A549 (cell line): ENCODE results near the gene DAO. TPM values are rescaled to one million over a fixed set of nuclear protein-coding genes. Genes with fewer than 3 reads are reported as not detected.

Experiments used
- ATAC-seq, 2 experiments: fragments of 200-7000 bp in 1 of 2; fragments of >200 bp in 1 of 2; cut with Nextera tagmentation in 1 of 2; cut with Tn5 transposase in 1 of 2; 3 replicates each; pipeline versions ENCODE4 v1.8.0 to v1.9.1; 2018 to 2020; ENCODE audit warnings: mild to moderate bottlenecking in 1 of 2, moderate library complexity in 1 of 2
- CTCF ChIA-PET: fragments of 300-600 bp; sonication (Branson Sonifier 250); formaldehyde crosslinking; extraction: SDS; loops from one replicate; lab custom pipeline; 2021; ENCODE audit warnings: antibody characterized with exemption, inconsistent platforms; lab: Yijun Ruan, JAX
- POLR2A ChIA-PET: fragments of 350-600 bp; formaldehyde crosslinking; extraction: SDS; loops from one replicate; lab custom pipeline; 2021; ENCODE audit warnings: antibody characterized with exemption, inconsistent platforms; lab: Yijun Ruan, JAX
- DNase-seq, 2 experiments: peaks; one replicate each; pipeline versions ENCODE4 v3.0.0 to v3.0.0-alpha.2; 2011 to 2016; ENCODE audit warnings: low read depth in 1 of 2, low spot score in 1 of 2
- FAIRE-seq: peaks from 2 replicates; lab custom pipeline; 2011; peaks lifted over from hg19 to GRCh38; lab: Jason Lieb, UNC
- H3K27ac ChIP-seq, 2 experiments: fragments of >200 bp; sonication (Bioruptor Twin); formaldehyde crosslinking; 3 replicates each; pipeline ENCODE4 v1.5.1; 2016 to 2017
- H3K4me1 ChIP-seq: fragments of >200 bp; sonication (Bioruptor Twin); formaldehyde crosslinking; 3 replicates; pipeline ENCODE4 v1.6.1; 2016
- H3K4me2 ChIP-seq: fragments of >200 bp; sonication (Bioruptor Twin); formaldehyde crosslinking; 3 replicates; pipeline ENCODE4 v1.6.1; 2016
- H3K4me3 ChIP-seq: fragments of >200 bp; sonication (Bioruptor Twin); formaldehyde crosslinking; 3 replicates; pipeline ENCODE4 v1.5.1; 2016
- H3K9me3 ChIP-seq: fragments of >200 bp; sonication (Bioruptor Twin); formaldehyde crosslinking; 3 replicates; pipeline ENCODE4 v1.6.1; 2016
- BCL3 ChIP-seq: fragments of >200 bp; sonication (Bioruptor Twin); formaldehyde crosslinking; IDR thresholded peaks from 3 replicates; pipeline ENCODE4 v1.6.1; 2016
- CBX8 ChIP-seq: fragments of 200-600 bp; sonication (generic); IDR thresholded peaks from 2 replicates; pipeline ENCODE4 v1.6.1; 2016
- EP300 ChIP-seq, 2 experiments: fragments of >200 bp; sonication (Bioruptor Twin); formaldehyde crosslinking; IDR thresholded peaks; 2 replicates in 1 of 2; 3 replicates in 1 of 2; pipeline ENCODE4 v1.6.1; 2016 to 2017
- FOSL2 ChIP-seq, 2 experiments: fragments of 450-650 bp in 1 of 2; fragments of >200 bp in 1 of 2; sonication (Bioruptor Twin) in 1 of 2; formaldehyde crosslinking; IDR thresholded peaks; 2 replicates each; pipeline versions ENCODE4 v1.5.0 to v1.6.1; 2016 to 2020; ENCODE audit warnings: mild to moderate bottlenecking in 1 of 2, moderate library complexity in 1 of 2
- FOXS1 ChIP-seq: fragments of 250-450 bp; sonication (Bioruptor Pico); IDR thresholded peaks from 2 replicates; pipeline ENCODE4 v1.5.0; 2020; ENCODE audit warnings: mild to moderate bottlenecking, moderate library complexity
- HOXA7 ChIP-seq: fragments of 250-450 bp; sonication (Bioruptor Pico); IDR thresholded peaks from 2 replicates; pipeline ENCODE4 v1.5.0; 2020; ENCODE audit warnings: mild to moderate bottlenecking, moderate library complexity
- JUN ChIP-seq, 2 experiments: fragments of >200 bp; sonication (Bioruptor Twin); formaldehyde crosslinking; IDR thresholded peaks; 2 replicates in 1 of 2; 3 replicates in 1 of 2; pipeline ENCODE4 v1.6.1; 2016 to 2017
- KDM5A ChIP-seq: fragments of 200-600 bp; sonication (generic); IDR thresholded peaks from 2 replicates; pipeline ENCODE4 v1.6.1; 2016; ENCODE audit warnings: antibody characterized with exemption, mild to moderate bottlenecking
- MAFK ChIP-seq: fragments of 450-650 bp; IDR thresholded peaks from 2 replicates; pipeline ENCODE4 v1.6.1; 2014; ENCODE audit not compliant: partially characterized antibody
- MAZ ChIP-seq: fragments of 150-350 bp; IDR thresholded peaks from 2 replicates; pipeline ENCODE4 v1.6.1; 2014; ENCODE audit warnings: antibody characterized with exemption, low read depth, low read length, borderline replicate concordance
- NR3C1 ChIP-seq: fragments of >200 bp; sonication (Bioruptor Twin); formaldehyde crosslinking; IDR thresholded peaks from 3 replicates; pipeline ENCODE4 v1.6.1; 2017
- PBX3 ChIP-seq: IDR thresholded peaks from 2 replicates; pipeline ENCODE4 v1.6.1; 2012
- RAD21 ChIP-seq, 2 experiments: fragments of >200 bp in 1 of 2; sonication (Bioruptor Twin) in 1 of 2; formaldehyde crosslinking in 1 of 2; IDR thresholded peaks in 1 of 2; conservative IDR thresholded peaks in 1 of 2; 2 replicates in 1 of 2; 3 replicates in 1 of 2; pipeline ENCODE4 v1.6.1; 2012 to 2018; ENCODE audit warnings: inconsistent platforms in 1 of 2
- SMC3 ChIP-seq: fragments of >200 bp; sonication (Bioruptor Twin); formaldehyde crosslinking; IDR thresholded peaks from 3 replicates; pipeline ENCODE4 v1.6.1; 2018; ENCODE audit warnings: inconsistent platforms
- TFCP2L1 ChIP-seq: fragments of 250-450 bp; sonication (Bioruptor Pico); IDR thresholded peaks from 2 replicates; pipeline ENCODE4 v1.5.0; 2021; ENCODE audit warnings: mild to moderate bottlenecking
- TP53 ChIP-seq: fragments of 250-450 bp; sonication (Bioruptor Pico); IDR thresholded peaks from 2 replicates; pipeline ENCODE4 v1.5.0; 2021; ENCODE audit warnings: mild to moderate bottlenecking, moderate library complexity
- ZFP36 ChIP-seq: fragments of 450-650 bp; IDR thresholded peaks from 2 replicates; pipeline ENCODE4 v1.6.1; 2014; ENCODE audit warnings: borderline replicate concordance; ENCODE audit not compliant: partially characterized antibody
- ZNF302 ChIP-seq: fragments of 250-450 bp; sonication (Bioruptor Pico); IDR thresholded peaks from 2 replicates; pipeline ENCODE4 v1.9.0; 2021; ENCODE audit warnings: inconsistent platforms, mild to moderate bottlenecking, moderate library complexity
- ZSCAN20 ChIP-seq: fragments of 250-450 bp; sonication (Bioruptor Pico); IDR thresholded peaks from 2 replicates; pipeline ENCODE4 v1.8.0; 2022; ENCODE audit warnings: mild to moderate bottlenecking, moderate library complexity
- WGBS: methylation state at CpG from one replicate; pipeline ENCODE4 v1.1.6; 2017; ENCODE audit errors: missing lambda C conversion rate; 5-methylcytosine and 5-hydroxymethylcytosine counted together
- polyA plus RNA-seq, 4 experiments: library from polyadenylated mRNA; depleted of rRNA in 3 of 4; stranded (reverse); fragments of >200 nt; fragmentation: RNase III in 1 of 4; extraction: RNeasy Plus Mini Kit Qiagen cat#74134 plus additional on column Dnase treatment in 1 of 4; gene quantifications; 2 replicates in 3 of 4; 3 replicates in 1 of 4; pipeline ENCODE4 v1.2.3, GENCODE V29; 2011 to 2017
- TF ChIP-seq, protein P1 (sequence below): IDR thresholded peaks from 2 replicates; pipeline ENCODE4 v1.6.1; 2012
- TF ChIP-seq, protein P2 (sequence below): fragments of 250-450 bp; sonication (Bioruptor Pico); IDR thresholded peaks from 2 replicates; pipeline ENCODE4 v1.5.0; 2021; ENCODE audit warnings: mild to moderate bottlenecking, moderate library complexity, borderline replicate concordance

Gene DAO
- polyA plus RNA-seq, 2 of the 4 experiments (the other 2 are of a cell fraction) = not detected

DNA sequence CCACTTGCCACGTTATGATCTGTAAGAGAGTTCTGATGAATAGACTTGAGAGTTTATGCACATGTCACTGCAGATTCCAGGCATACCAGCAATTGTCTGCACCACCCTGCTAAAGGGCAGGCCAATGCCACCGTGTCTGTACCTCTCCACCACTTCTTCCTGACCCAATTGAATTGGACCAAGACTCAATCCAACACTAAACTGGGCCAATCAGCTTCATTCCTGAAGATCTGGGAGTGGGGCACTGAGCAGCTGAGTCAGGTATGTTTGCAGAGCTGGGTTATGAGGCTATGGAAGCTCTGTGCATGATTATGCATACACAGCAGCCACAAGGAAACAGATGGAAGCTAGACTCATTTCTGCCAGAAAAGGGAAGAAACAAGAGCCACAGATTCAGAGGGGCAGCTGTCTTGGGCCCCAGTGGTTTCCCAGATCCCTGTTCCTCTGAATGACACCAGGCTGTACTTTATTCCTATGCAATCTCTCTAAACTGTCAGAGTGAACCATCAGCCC is 28.0 kb downstream of the DAO start:
- Histone ChIP-seq H3K4me1 (no peaks in the 10 kb centered on the region), H3K4me3 (no peak overlapping the region), H3K9me3 (no peaks in the 10 kb centered on the region), H3K4me2 (no peak overlapping the region; the same call in 2 of the 3 replicates), H3K27ac (no peak overlapping the region)
- ATAC-seq = peak; percentile 66 to 81
- peak; percentile 88 for FAIRE-seq
- DNase-seq = peak; percentile 18 to 68
- no peak for TF ChIP-seq SMC3
- peak; percentile 29 for TF ChIP-seq MAFK
- no peak for TF ChIP-seq NR3C1
- ChIA-PET CTCF (interaction anchor here (0.6 to 1.6 kb wide), 5 partner anchors 8 to 290 kb away, joined by 3 to 5 read pairs (median 3); no protein-coding TSS in a partner anchor), POLR2A (no interaction called here)
- 0% methylated on average over 2 of the region's 2 CpGs for WGBS

DNA sequence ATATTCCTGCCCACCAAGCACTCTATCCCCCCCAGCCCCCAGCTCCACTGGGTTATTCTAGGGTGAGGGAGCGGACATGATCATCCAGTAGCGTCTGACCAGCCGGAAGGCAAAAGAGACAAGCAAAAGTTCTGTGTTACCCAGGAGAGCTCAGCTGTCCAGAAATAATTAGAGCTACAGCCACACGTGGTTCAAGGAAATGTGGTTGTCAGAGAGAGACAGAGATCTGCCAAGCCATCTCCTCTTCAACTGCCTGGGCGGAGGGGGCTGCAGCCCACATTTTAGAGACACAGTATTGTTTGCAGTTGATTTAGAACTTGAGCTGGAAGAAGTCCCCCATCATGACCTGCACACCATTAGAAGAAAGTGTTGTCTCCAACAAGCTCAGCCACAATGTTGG is 30.4 kb downstream of the DAO start:
- Histone ChIP-seq H3K4me2 (no peak overlapping the region), H3K9me3 (no peaks in the 10 kb centered on the region), H3K4me1 (no peaks in the 10 kb centered on the region), H3K27ac (no peak overlapping the region), H3K4me3 (no peak overlapping the region)
- DNase-seq (no peak), ATAC-seq (no peak), FAIRE-seq (no peak)
- WGBS = 72% methylated on average over 5 of the region's 5 CpGs
- TF ChIP-seq ZNF302 (CRISPR knock-in tag) (no peak), HOXA7 (CRISPR knock-in tag) (no peak), KDM5A (no peak), SMC3 (no peak), MAZ (no peak), BCL3 (no peak), TP53 (CRISPR knock-in tag) (no peak), CBX8 (no peak), ZSCAN20 (no peak), FOXS1 (no peak), EP300 (IDR thresholded peaks at IDR 0.05) (no peak)
- TF ChIP-seq, protein P1, sequence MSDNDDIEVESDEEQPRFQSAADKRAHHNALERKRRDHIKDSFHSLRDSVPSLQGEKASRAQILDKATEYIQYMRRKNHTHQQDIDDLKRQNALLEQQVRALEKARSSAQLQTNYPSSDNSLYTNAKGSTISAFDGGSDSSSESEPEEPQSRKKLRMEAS = no peak
- CTCF ChIA-PET = interaction anchor here (1.0 kb wide), 1 partner anchor 33 kb away, joined by 3 read pairs; no protein-coding TSS in a partner anchor
- POLR2A ChIA-PET = no interaction called here

- H3K4me2 ChIP-seq = no peak overlapping the region
- FAIRE-seq = no peak
- WGBS = 36% methylated on average over 6 of the region's 6 CpGs
- DNase-seq = no peak
- ChIA-PET CTCF (no interaction called here), POLR2A (no interaction called here)
- no peak overlapping the region for H3K27ac ChIP-seq
- no peak overlapping the region for H3K4me3 ChIP-seq
- no peak for ATAC-seq
- H3K4me1 ChIP-seq = no peaks in the 10 kb centered on the region
- H3K9me3 ChIP-seq = no peaks in the 10 kb centered on the region
- no peak for TF ChIP-seq ZFP36
- TF ChIP-seq PBX3 = no peak
- TF ChIP-seq JUN (IDR thresholded peaks at IDR 0.05) = no peak
- no peak for TF ChIP-seq HOXA7 (CRISPR knock-in tag)
- TF ChIP-seq TFCP2L1 (CRISPR knock-in tag) = no peak
- no peak for TF ChIP-seq MAZ
Measured at GRCh38 chr12:108911915-108912314, 32.0 kb downstream of the DAO start.

DNA sequence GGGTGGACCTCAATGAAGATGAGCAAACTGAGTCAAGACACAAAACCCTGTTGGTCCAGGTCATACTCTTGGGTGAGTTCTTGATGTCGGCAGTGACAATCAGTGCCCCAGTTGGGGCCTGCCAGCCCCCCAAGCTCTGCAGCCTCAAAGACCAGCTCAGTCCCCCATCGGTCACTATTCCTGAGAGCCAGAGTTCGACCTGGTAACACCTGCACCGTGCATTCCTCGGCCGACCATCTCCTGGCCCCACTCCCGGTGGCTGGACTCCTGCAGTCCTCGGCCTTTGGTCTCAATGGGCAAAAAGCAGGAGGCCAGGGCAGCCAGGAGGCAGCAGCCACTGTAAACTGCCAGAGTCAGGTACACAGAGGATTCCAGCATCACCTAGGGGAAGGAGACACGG is 32.5 kb downstream of the DAO start:
- H3K4me3 ChIP-seq = no peak overlapping the region
- ChIA-PET CTCF (no interaction called here), POLR2A (no interaction called here)
- ATAC-seq = no peak
- WGBS = 67% methylated on average over 9 of the region's 9 CpGs
- H3K27ac ChIP-seq = no peak overlapping the region
- no peaks in the 10 kb centered on the region for H3K4me1 ChIP-seq
- no peak overlapping the region for H3K4me2 ChIP-seq
- TF ChIP-seq FOXS1 = no peak
- TF ChIP-seq PBX3 = no peak
- no peak for TF ChIP-seq FOSL2 (IDR thresholded peaks at IDR 0.05)
- TF ChIP-seq FOSL2 (CRISPR knock-in tag; IDR thresholded peaks at IDR 0.05) = no peak
- TF ChIP-seq RAD21 (conservative IDR thresholded peaks at IDR 0.05 in 1 of 2, IDR thresholded peaks at IDR 0.05 in 1 of 2) = no peak
- TF ChIP-seq, protein P2, sequence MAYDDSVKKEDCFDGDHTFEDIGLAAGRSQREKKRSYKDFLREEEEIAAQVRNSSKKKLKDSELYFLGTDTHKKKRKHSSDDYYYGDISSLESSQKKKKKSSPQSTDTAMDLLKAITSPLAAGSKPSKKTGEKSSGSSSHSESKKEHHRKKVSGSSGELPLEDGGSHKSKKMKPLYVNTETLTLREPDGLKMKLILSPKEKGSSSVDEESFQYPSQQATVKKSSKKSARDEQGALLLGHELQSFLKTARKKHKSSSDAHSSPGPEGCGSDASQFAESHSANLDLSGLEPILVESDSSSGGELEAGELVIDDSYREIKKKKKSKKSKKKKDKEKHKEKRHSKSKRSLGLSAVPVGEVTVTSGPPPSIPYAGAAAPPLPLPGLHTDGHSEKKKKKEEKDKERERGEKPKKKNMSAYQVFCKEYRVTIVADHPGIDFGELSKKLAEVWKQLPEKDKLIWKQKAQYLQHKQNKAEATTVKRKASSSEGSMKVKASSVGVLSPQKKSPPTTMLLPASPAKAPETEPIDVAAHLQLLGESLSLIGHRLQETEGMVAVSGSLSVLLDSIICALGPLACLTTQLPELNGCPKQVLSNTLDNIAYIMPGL (CRISPR knock-in tag) = no peak
- TF ChIP-seq KDM5A = no peak
- TF ChIP-seq HOXA7 (CRISPR knock-in tag) = no peak
- FAIRE-seq = no peak
- no peaks in the 10 kb centered on the region for H3K9me3 ChIP-seq
- DNase-seq = no peak
